Lung (tissue), 12 donors: ENCODE results near the gene MSL2. TPM values are rescaled to one million over a fixed set of nuclear protein-coding genes. Genes with fewer than 3 reads are reported as not detected.

Source experiments
- ATAC-seq: fragments of 200-7000 bp; cut with Tn5 transposase; one replicate; pipeline ENCODE4 v1.9.1; 2020; ENCODE audit warnings: moderate number of reproducible peaks; ENCODE audit not compliant: insufficient read depth, low FRiP score
- DNase-seq, 3 donors: peaks; one replicate each; pipeline ENCODE4 v3.0.0-alpha.2; 2013 to 2017
- H3K27ac ChIP-seq, 2 donors: one replicate each; pipeline ENCODE4 v1.5.1; 2013; ENCODE audit warnings: mild to moderate bottlenecking in 2 of 2, moderate library complexity in 2 of 2, control low read depth in 1 of 2, inconsistent platforms in 1 of 2, low read depth in 1 of 2, low read length in 1 of 2
- H3K27me3 ChIP-seq, 3 donors: one replicate each; pipeline ENCODE4 v1.5.1; 2013; ENCODE audit warnings: low read length in 2 of 3; ENCODE audit not compliant: control insufficient read depth in 3 of 3, insufficient read depth in 3 of 3
- H3K36me3 ChIP-seq, 4 donors: one replicate each; pipeline ENCODE4 v1.5.1; 2013; ENCODE audit warnings: low read length in 4 of 4, mild to moderate bottlenecking in 1 of 4, moderate library complexity in 1 of 4; ENCODE audit not compliant: control insufficient read depth in 4 of 4, insufficient read depth in 4 of 4
- H3K4me1 ChIP-seq, 5 donors: one replicate each; pipeline ENCODE4 v1.5.1; 2013; ENCODE audit warnings: low read length in 5 of 5, mild to moderate bottlenecking in 2 of 5, moderate library complexity in 1 of 5; ENCODE audit not compliant: control insufficient read depth in 5 of 5, insufficient read depth in 5 of 5
- H3K4me3 ChIP-seq: one replicate; pipeline ENCODE4 v1.5.1; 2013; ENCODE audit warnings: mild to moderate bottlenecking, control low read depth, moderate library complexity
- H3K9ac ChIP-seq, 2 donors: one replicate each; pipeline ENCODE4 v1.5.1; 2013; ENCODE audit warnings: low read length in 2 of 2, control low read depth in 1 of 2; ENCODE audit not compliant: insufficient read depth in 1 of 2
- H3K9me3 ChIP-seq, 4 donors: one replicate each; pipeline ENCODE4 v1.5.1; 2013; ENCODE audit warnings: low read length in 3 of 4, mild to moderate bottlenecking in 1 of 4, moderate library complexity in 1 of 4; ENCODE audit not compliant: control insufficient read depth in 4 of 4, insufficient read depth in 3 of 4
- WGBS, 2 donors: extraction: QIAGEN DNeasy Blood & Tissue Kit; methylation state at CpG; one replicate each; pipeline ENCODE4 v1.1.7; 2013; 5-methylcytosine and 5-hydroxymethylcytosine counted together
- polyA plus RNA-seq, 2 donors: library from polyadenylated mRNA; stranded (reverse); fragments of 200-250 nt; gene quantifications; one replicate each; pipeline ENCODE4 v1.2.1, GENCODE V29; 2013
- total RNA-seq, 2 donors: library from RNA; depleted of rRNA in 1 of 2; stranded (reverse); fragments of >200 nt in 1 of 2; gene quantifications; one replicate each; pipeline ENCODE4 v1.2.1, GENCODE V29; 2014 to 2021
- TF ChIP-seq, protein P1 (sequence below): IDR thresholded peaks from 2 replicates; pipeline ENCODE4 v1.5.1; 2012; ENCODE audit warnings: mild to moderate bottlenecking; ENCODE audit errors: control extremely low read depth, extremely low read depth
- donor health status: control.
- donor health status: control.
- donor health status: Bipolar disorder and iron deficiency.
- donor health status: healthy.
- donor health status: DM: yes; HTN: yes; CAD: no.

The MSL2 gene
- total and polyA plus RNA-seq, 4 donors: 5.4 to 44.0 (median 20.1) TPM

DNA sequence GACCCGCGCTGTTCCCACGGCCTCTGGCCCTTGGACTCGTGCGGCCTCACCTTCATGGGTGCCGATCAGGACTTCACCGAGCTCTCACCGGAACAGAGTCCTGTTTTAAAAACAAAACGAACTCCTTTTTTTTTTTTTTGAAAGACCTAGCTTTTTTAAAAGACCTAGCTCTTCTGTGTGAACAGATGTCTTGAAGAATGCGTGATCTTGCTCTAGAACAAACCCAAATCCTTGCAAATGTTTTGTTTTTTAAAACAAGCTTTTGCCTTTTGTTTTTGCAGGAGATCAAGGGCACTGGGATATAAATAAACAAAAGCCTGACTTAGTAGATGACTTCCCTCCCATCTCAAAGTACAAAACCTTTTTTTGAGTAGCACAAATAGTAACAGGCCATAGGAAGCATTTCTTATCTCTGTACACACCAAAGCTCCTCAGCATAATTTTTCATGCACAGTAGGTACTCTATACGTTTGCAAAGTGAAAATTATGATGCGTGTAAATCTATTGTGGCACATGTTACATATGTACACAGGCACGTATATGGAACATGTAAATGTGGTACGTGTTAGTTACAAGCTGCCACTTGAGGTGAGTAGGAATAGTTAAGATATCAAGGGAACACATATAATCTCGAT is 1.1 kb upstream of the MSL2 start:
- no peak for DNase-seq
- H3K27me3 ChIP-seq: no peaks in the 10 kb centered on the region
- ATAC-seq: no peak
- peak overlapping the region; percentile 78 for H3K4me3 ChIP-seq
- WGBS, 2 donors: 14 to 18% methylated on average over 15 of the region's 15 CpGs
- peaks cover 0 to 14% (median 1%) of the 10 kb centered on the region in 4 donors for H3K36me3 ChIP-seq
- peak overlapping the region; percentile 100 for H3K27ac ChIP-seq
- H3K9ac ChIP-seq: peak overlapping the region; percentile 51 to 89
- TF ChIP-seq, protein P1, sequence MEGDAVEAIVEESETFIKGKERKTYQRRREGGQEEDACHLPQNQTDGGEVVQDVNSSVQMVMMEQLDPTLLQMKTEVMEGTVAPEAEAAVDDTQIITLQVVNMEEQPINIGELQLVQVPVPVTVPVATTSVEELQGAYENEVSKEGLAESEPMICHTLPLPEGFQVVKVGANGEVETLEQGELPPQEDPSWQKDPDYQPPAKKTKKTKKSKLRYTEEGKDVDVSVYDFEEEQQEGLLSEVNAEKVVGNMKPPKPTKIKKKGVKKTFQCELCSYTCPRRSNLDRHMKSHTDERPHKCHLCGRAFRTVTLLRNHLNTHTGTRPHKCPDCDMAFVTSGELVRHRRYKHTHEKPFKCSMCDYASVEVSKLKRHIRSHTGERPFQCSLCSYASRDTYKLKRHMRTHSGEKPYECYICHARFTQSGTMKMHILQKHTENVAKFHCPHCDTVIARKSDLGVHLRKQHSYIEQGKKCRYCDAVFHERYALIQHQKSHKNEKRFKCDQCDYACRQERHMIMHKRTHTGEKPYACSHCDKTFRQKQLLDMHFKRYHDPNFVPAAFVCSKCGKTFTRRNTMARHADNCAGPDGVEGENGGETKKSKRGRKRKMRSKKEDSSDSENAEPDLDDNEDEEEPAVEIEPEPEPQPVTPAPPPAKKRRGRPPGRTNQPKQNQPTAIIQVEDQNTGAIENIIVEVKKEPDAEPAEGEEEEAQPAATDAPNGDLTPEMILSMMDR: no peak
- H3K9me3 ChIP-seq: no peaks in the 10 kb centered on the region
- H3K4me1 ChIP-seq: peaks cover 0 to 24% (median 5%) of the 10 kb centered on the region in 5 donors

GRCh38 chr3:136196401-136197158 is 445 bp upstream of the MSL2 start:
- Histone ChIP-seq H3K27me3 (no peaks in the 10 kb centered on the region), H3K4me3 (peak overlapping the region; percentile 78), H3K9me3 (no peaks in the 10 kb centered on the region), H3K9ac (peak overlapping the region; percentile 51 to 89), H3K27ac (peak overlapping the region; percentile 100), H3K36me3 (peaks cover 0 to 17% (median 1%) of the 10 kb centered on the region in 4 donors), H3K4me1 (peaks cover 0 to 29% (median 7%) of the 10 kb centered on the region in 5 donors)
- peak; percentile 84 for ATAC-seq
- DNase-seq: peak; percentile 100
- WGBS, 2 donors: 0% methylated on average over 64 of the region's 64 CpGs
- TF ChIP-seq, protein P1: no peak

GRCh38 chr3:136195258-136196063 is 674 bp downstream of the MSL2 start:
- DNase-seq (peak; percentile 87 to 92 (median 88)), ATAC-seq (peak; percentile 54)
- TF ChIP-seq, protein P1: no peak
- no peaks in the 10 kb centered on the region for H3K9me3 ChIP-seq
- no peaks in the 10 kb centered on the region for H3K27me3 ChIP-seq
- peak overlapping the region; percentile 100 for H3K27ac ChIP-seq
- peak overlapping the region; percentile 78 for H3K4me3 ChIP-seq
- H3K9ac ChIP-seq: peak overlapping the region; percentile 80 to 97
- peaks cover 3 to 36% (median 8%) of the 10 kb centered on the region in 5 donors for H3K4me1 ChIP-seq
- H3K36me3 ChIP-seq: peaks cover 0 to 19% (median 1%) of the 10 kb centered on the region in 4 donors
- 0 to 1% methylated on average over 97 to 103 of the region's 103 CpGs for WGBS, 2 donors
